ENCODE measurements around the gene RNF126. TPM values are rescaled to one million over a fixed set of nuclear protein-coding genes. Genes with fewer than 3 reads are reported as not detected.

Gene RNF126
- total RNA-seq, 6 experiments from 2014 or later: 35.8 to 39.2 (median 38.2) TPM

- Mint-ChIP-seq H3K9me3 (no peaks in the 10 kb centered on the region), H3K4me3 (no peak overlapping the region), H3K4me1 (ENCODE audit: low read depth) (peaks cover 24% of the 10 kb centered on the region), H3K27me3 (ENCODE audit: insufficient read depth) (peaks cover 3% of the 10 kb centered on the region), H3K27ac (no peak overlapping the region; the same call in 1 of the 2 replicates), H3K36me3 (ENCODE audit: low read depth) (no peaks in the 10 kb centered on the region)
- TF ChIP-seq CTCF (IDR thresholded peaks at IDR 0.05): no peak
- DNase-seq: no peak
These were observed 3.8 kb downstream of the RNF126 start for GRCh38 chr19:658916-659839.

GRCh38 chr19:658059-658839 lies 4.8 kb downstream of the RNF126 start:
- Mint-ChIP-seq H3K36me3 (ENCODE audit: low read depth) (no peaks in the 10 kb centered on the region; the same call in 1 of the 2 replicates), H3K4me1 (ENCODE audit: low read depth) (peaks cover 18% of the 10 kb centered on the region), H3K27ac (no peak overlapping the region), H3K27me3 (ENCODE audit: insufficient read depth) (no peaks in the 10 kb centered on the region; the same call in 1 of the 2 replicates), H3K4me3 (no peak overlapping the region), H3K9me3 (no peaks in the 10 kb centered on the region)
- TF ChIP-seq CTCF (IDR thresholded peaks at IDR 0.05): no peak
- DNase-seq: no peak

GRCh38 chr19:657611-658010 lies 5.4 kb downstream of the RNF126 start:
- no peaks in the 10 kb centered on the region; the same call in 1 of the 2 replicates for H3K27me3 Mint-ChIP-seq (ENCODE audit: insufficient read depth)
- H3K4me1 Mint-ChIP-seq (ENCODE audit: low read depth): peaks cover 18% of the 10 kb centered on the region
- no peak overlapping the region for H3K27ac Mint-ChIP-seq
- DNase-seq: no peak
- no peak for TF ChIP-seq CTCF (IDR thresholded peaks at IDR 0.05)
- no peak overlapping the region for H3K4me3 Mint-ChIP-seq
- no peaks in the 10 kb centered on the region; the same call in 1 of the 2 replicates for H3K36me3 Mint-ChIP-seq (ENCODE audit: low read depth)
- H3K9me3 Mint-ChIP-seq: no peaks in the 10 kb centered on the region

- no peaks in the 10 kb centered on the region; the same call in 1 of the 2 replicates for H3K27me3 Mint-ChIP-seq (ENCODE audit: insufficient read depth)
- no peak overlapping the region for H3K27ac Mint-ChIP-seq
- DNase-seq: no peak
- no peaks in the 10 kb centered on the region; the same call in 1 of the 2 replicates for H3K36me3 Mint-ChIP-seq (ENCODE audit: low read depth)
- no peak overlapping the region for H3K4me3 Mint-ChIP-seq
- H3K9me3 Mint-ChIP-seq: no peaks in the 10 kb centered on the region
- no peak for TF ChIP-seq CTCF (IDR thresholded peaks at IDR 0.05)
- H3K4me1 Mint-ChIP-seq (ENCODE audit: low read depth): peaks cover 17% of the 10 kb centered on the region
These were observed 6.1 kb downstream of the RNF126 start for GRCh38 chr19:656751-657559.

- no peak for TF ChIP-seq CTCF (IDR thresholded peaks at IDR 0.05)
- Mint-ChIP-seq H3K4me3 (no peak overlapping the region), H3K4me1 (ENCODE audit: low read depth) (peaks cover 4% of the 10 kb centered on the region), H3K27ac (no peak overlapping the region), H3K27me3 (ENCODE audit: insufficient read depth) (no peaks in the 10 kb centered on the region), H3K36me3 (ENCODE audit: low read depth) (no peaks in the 10 kb centered on the region; the same call in 1 of the 2 replicates), H3K9me3 (no peaks in the 10 kb centered on the region)
- DNase-seq: no peak
These were observed 7.3 kb downstream of the RNF126 start for GRCh38 chr19:655691-656090.

Data from HFFc6 (cell line).